ENCODE measurements around the gene DDX25.

DNA sequence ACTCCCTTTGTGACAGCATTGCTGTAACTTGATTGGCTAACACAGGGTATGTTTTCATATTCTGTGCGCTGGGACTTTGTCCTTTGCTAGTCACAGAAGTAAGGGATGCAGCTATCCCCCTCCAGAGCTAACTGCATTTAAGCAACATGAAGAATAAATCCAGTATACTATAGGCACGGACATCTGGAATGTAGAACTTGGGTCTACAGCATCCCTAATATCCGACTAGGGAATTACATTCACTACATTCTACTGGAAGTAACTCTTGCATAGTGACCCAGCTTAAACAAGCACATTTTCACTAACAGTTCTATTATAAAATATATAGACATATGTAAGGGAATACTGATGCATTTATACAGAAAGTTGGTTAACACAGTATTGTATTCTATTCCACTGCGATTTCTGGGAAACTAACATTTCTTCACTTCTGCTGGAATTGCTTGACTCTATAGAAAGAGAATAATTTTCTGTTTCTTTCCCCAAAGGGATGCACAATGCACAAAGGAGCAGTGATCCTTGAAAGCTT, 54.6 kb downstream of the DDX25 start:
- no peak for TF ChIP-seq EZH2phosphoT487 (conservative IDR thresholded peaks at IDR 0.05; ENCODE audit: low read length)
- TF ChIP-seq, protein P1, sequence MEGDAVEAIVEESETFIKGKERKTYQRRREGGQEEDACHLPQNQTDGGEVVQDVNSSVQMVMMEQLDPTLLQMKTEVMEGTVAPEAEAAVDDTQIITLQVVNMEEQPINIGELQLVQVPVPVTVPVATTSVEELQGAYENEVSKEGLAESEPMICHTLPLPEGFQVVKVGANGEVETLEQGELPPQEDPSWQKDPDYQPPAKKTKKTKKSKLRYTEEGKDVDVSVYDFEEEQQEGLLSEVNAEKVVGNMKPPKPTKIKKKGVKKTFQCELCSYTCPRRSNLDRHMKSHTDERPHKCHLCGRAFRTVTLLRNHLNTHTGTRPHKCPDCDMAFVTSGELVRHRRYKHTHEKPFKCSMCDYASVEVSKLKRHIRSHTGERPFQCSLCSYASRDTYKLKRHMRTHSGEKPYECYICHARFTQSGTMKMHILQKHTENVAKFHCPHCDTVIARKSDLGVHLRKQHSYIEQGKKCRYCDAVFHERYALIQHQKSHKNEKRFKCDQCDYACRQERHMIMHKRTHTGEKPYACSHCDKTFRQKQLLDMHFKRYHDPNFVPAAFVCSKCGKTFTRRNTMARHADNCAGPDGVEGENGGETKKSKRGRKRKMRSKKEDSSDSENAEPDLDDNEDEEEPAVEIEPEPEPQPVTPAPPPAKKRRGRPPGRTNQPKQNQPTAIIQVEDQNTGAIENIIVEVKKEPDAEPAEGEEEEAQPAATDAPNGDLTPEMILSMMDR (IDR thresholded peaks at IDR 0.05; ENCODE audit: insufficient read depth, low read length, poor library complexity, severe bottlenecking), result no peak

Data from SU-DHL-6 (cell line).